Measurements from ENCODE around the gene SLCO3A1. TPM values are rescaled to one million over a fixed set of nuclear protein-coding genes. Genes with fewer than 3 reads are reported as not detected.

Gene SLCO3A1
- total RNA-seq, 1 experiment from 2014 or later = not detected

DNA sequence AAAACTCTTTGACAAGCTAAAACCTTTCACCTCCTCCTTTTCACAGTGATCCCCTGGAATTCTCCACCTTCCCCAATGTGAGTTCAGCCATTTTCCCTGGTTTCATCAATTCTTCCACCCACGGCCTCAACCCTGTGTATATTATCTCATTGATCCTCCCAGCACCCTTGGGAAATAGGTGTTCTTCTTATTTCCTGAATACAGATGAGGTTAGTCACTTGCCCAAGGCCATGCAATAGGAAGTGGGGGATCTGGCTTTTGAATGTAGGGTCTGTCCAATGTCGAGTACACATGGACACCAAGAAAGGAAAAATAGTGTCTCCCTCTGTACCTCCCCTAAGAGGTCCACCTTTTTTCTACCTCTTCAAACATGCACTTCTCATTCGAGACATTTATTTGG lies 277.4 kb downstream of the SLCO3A1 start:
- H3K4me3 ChIP-seq (ENCODE audit: low read depth, low read length) = no peak overlapping the region
- no TSS peak for BruUV-seq (replicated peaks)
- Mint-ChIP-seq H3K36me3 (ENCODE audit: insufficient read depth, unreplicated experiment) (no peaks in the 10 kb centered on the region), H3K27me3 (ENCODE audit: insufficient read depth, unreplicated experiment) (peaks cover 9% of the 10 kb centered on the region), H3K4me1 (ENCODE audit: low read depth, unreplicated experiment) (no peaks in the 10 kb centered on the region), H3K4me3 (ENCODE audit: unreplicated experiment) (no peak overlapping the region), H3K9me3 (ENCODE audit: unreplicated experiment) (no peaks in the 10 kb centered on the region), H3K27ac (ENCODE audit: unreplicated experiment) (no peak overlapping the region)
- intact Hi-C loops (cut with micrococcal nuclease; ENCODE audit: unreplicated experiment) = no loop called here
- no peaks in the 10 kb centered on the region for H3K4me1 ChIP-seq
- H3K36me3 ChIP-seq (ENCODE audit: control insufficient read depth, insufficient read depth, low read length) = no peaks in the 10 kb centered on the region
- no peak for TF ChIP-seq CTCF (IDR thresholded peaks at IDR 0.05; ENCODE audit: insufficient read depth in 1 of 2, low read depth in 1 of 2, low read length in 1 of 2, severe bottlenecking in 1 of 2, unreplicated experiment in 1 of 2)
- no peaks in the 10 kb centered on the region for H3K27me3 ChIP-seq (replicated peaks; ENCODE audit: control insufficient read depth, insufficient read depth, low read length)
- DNase-seq = no peak
- POLR2A ChIA-PET = no interaction called here
- no peaks in the 10 kb centered on the region for H3K9me3 ChIP-seq
- CTCF ChIA-PET = no interaction called here

- Histone ChIP-seq H3K27me3 (replicated peaks; ENCODE audit: control insufficient read depth, insufficient read depth, low read length) (no peaks in the 10 kb centered on the region), H3K36me3 (ENCODE audit: control insufficient read depth, insufficient read depth, low read length) (no peaks in the 10 kb centered on the region), H3K4me3 (ENCODE audit: low read depth, low read length) (no peak overlapping the region), H3K9me3 (no peaks in the 10 kb centered on the region), H3K4me1 (no peaks in the 10 kb centered on the region)
- H3K36me3 Mint-ChIP-seq (ENCODE audit: insufficient read depth, unreplicated experiment) = no peaks in the 10 kb centered on the region
- H3K27me3 Mint-ChIP-seq (ENCODE audit: insufficient read depth, unreplicated experiment) = peaks cover 4% of the 10 kb centered on the region
- BruUV-seq (replicated peaks) = no TSS peak
- H3K27ac Mint-ChIP-seq (ENCODE audit: unreplicated experiment) = no peak overlapping the region
- no peak for TF ChIP-seq CTCF (IDR thresholded peaks at IDR 0.05; ENCODE audit: insufficient read depth in 1 of 2, low read depth in 1 of 2, low read length in 1 of 2, severe bottlenecking in 1 of 2, unreplicated experiment in 1 of 2)
- intact Hi-C loops (cut with micrococcal nuclease; ENCODE audit: unreplicated experiment) = no loop called here
- ChIA-PET CTCF (no interaction called here), POLR2A (no interaction called here)
- H3K4me3 Mint-ChIP-seq (ENCODE audit: unreplicated experiment) = no peak overlapping the region
- DNase-seq = no peak
- H3K4me1 Mint-ChIP-seq (ENCODE audit: low read depth, unreplicated experiment) = no peaks in the 10 kb centered on the region
- no peaks in the 10 kb centered on the region for H3K9me3 Mint-ChIP-seq (ENCODE audit: unreplicated experiment)
These were observed 279.7 kb downstream of the SLCO3A1 start for GRCh38 chr15:92132982-92133755.

DNA sequence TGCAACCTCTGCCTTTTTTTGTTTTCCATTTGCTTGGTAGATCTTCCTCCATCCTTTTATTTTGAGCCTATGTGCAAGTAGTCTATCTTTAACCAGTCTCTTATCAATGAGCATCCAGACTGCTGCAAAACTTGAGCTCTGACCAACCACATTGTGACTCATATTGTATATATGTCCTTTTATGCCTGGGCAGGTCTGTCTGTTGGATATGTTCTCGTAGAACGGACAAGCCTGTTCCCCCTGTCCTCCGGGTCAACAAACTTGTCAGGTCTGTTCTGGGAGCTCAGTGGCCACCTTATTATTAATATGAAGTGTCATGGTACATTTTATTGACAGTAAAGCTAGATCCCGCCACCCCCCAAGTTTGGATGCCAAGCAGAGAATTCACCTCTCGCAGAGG lies 287.3 kb downstream of the SLCO3A1 start:
- Histone ChIP-seq H3K36me3 (ENCODE audit: control insufficient read depth, insufficient read depth, low read length) (no peaks in the 10 kb centered on the region), H3K4me3 (ENCODE audit: low read depth, low read length) (no peak overlapping the region), H3K27me3 (replicated peaks; ENCODE audit: control insufficient read depth, insufficient read depth, low read length) (no peaks in the 10 kb centered on the region), H3K9me3 (no peaks in the 10 kb centered on the region), H3K4me1 (no peaks in the 10 kb centered on the region)
- POLR2A ChIA-PET = no interaction called here
- no peaks in the 10 kb centered on the region for H3K36me3 Mint-ChIP-seq (ENCODE audit: insufficient read depth, unreplicated experiment)
- H3K4me3 Mint-ChIP-seq (ENCODE audit: unreplicated experiment) = no peak overlapping the region
- DNase-seq = no peak
- CTCF ChIA-PET = no interaction called here
- H3K27ac Mint-ChIP-seq (ENCODE audit: unreplicated experiment) = no peak overlapping the region
- intact Hi-C loops (cut with micrococcal nuclease; ENCODE audit: unreplicated experiment) = no loop called here
- H3K27me3 Mint-ChIP-seq (ENCODE audit: insufficient read depth, unreplicated experiment) = peaks cover 7% of the 10 kb centered on the region
- TF ChIP-seq CTCF (IDR thresholded peaks at IDR 0.05; ENCODE audit: insufficient read depth in 1 of 2, low read depth in 1 of 2, low read length in 1 of 2, severe bottlenecking in 1 of 2, unreplicated experiment in 1 of 2) = no peak
- no peaks in the 10 kb centered on the region for H3K4me1 Mint-ChIP-seq (ENCODE audit: low read depth, unreplicated experiment)
- H3K9me3 Mint-ChIP-seq (ENCODE audit: unreplicated experiment) = no peaks in the 10 kb centered on the region
- no TSS peak for BruUV-seq (replicated peaks)

All from Caco-2 (cell line).